IMR-90 (cell line): ENCODE results near the gene GSG1L.
A peak's percentile ranks its signal among the peaks of the same experiment; 100 is the strongest.

Experiments
- BHLHE40 ChIP-seq: fragments of 150-350 bp; IDR thresholded peaks from 2 replicates; pipeline ENCODE4 v1.6.1; 2016; ENCODE audit warnings: mild to moderate bottlenecking, low read depth, low read length
- CEBPB ChIP-seq: IDR thresholded peaks from 2 replicates; pipeline ENCODE4 v1.6.1; 2012; ENCODE audit warnings: low read depth, low read length, improper control_type of control experiment
- CTCF ChIP-seq: conservative IDR thresholded peaks from 2 replicates; pipeline ENCODE4 v1.5.1; 2012; ENCODE audit warnings: mild to moderate bottlenecking, low read depth, low read length, improper control_type of control experiment
- MAFK ChIP-seq: IDR thresholded peaks from 2 replicates; pipeline ENCODE4 v1.6.1; 2012; ENCODE audit warnings: low read depth, low read length, improper control_type of control experiment
- MXI1 ChIP-seq: IDR thresholded peaks from 2 replicates; pipeline ENCODE4 v1.6.1; 2012; ENCODE audit warnings: low read depth, mild to moderate bottlenecking, low read length, moderate library complexity, borderline replicate concordance
- NFE2L2 ChIP-seq: fragments of 150-350 bp; IDR thresholded peaks from 2 replicates; pipeline ENCODE4 v1.6.1; 2016; ENCODE audit warnings: low read depth, mild to moderate bottlenecking, low read length
- POLR2A ChIP-seq: IDR thresholded peaks from 2 replicates; pipeline ENCODE4 v1.6.1; 2012; ENCODE audit warnings: mild to moderate bottlenecking, low read depth, low read length
- RCOR1 ChIP-seq: IDR thresholded peaks from 2 replicates; pipeline ENCODE4 v1.6.1; 2012; ENCODE audit warnings: mild to moderate bottlenecking, low read length, improper control_type of control experiment; ENCODE audit not compliant: insufficient replicate concordance
- RFX5 ChIP-seq: IDR thresholded peaks from 2 replicates; pipeline ENCODE4 v1.8.0; 2012; ENCODE audit warnings: low read depth, mild to moderate bottlenecking, low read length, moderate library complexity
- USF2 ChIP-seq: fragments of 150-350 bp; IDR thresholded peaks from 2 replicates; pipeline ENCODE4 v1.6.1; 2017; ENCODE audit warnings: mild to moderate bottlenecking, antibody characterized with exemption, low read length, low read depth

- TF ChIP-seq CTCF (no peak), POLR2A (no peak), NFE2L2 (peak; percentile 91), MXI1 (no peak), BHLHE40 (no peak), USF2 (no peak), RCOR1 (no peak), RFX5 (no peak), MAFK (peak; percentile 70), CEBPB (peak; percentile 86)
Observed at GRCh38 chr16:27969574-27969973, 93.9 kb downstream of the GSG1L start.
